GM12864 (cell line): ENCODE results near the gene ICA1.
"Not testable (repeated sequence)": the region's sequence is repeated elsewhere in the genome, so short reads cannot be mapped to it uniquely, and the experiment has no call there.

Experiments used
- DNase-seq: peaks from one replicate; pipeline ENCODE4 v3.0.0-alpha.2; 2011; ENCODE audit warnings: low read depth
- H3K4me3 ChIP-seq: 2 replicates; pipeline ENCODE4 v1.5.1; 2011; ENCODE audit warnings: mild to moderate bottlenecking, low read depth, low read length, control low read depth
- CTCF ChIP-seq: IDR thresholded peaks from 2 replicates; pipeline ENCODE4 v1.5.1; 2011; ENCODE audit warnings: low read depth, mild to moderate bottlenecking, moderate library complexity, low read length, control low read depth, inconsistent platforms; ENCODE audit errors: missing control alignments

Gene ICA1

GRCh38 chr7:8063706-8064297 lies 198.2 kb downstream of the ICA1 start:
- TF ChIP-seq CTCF = no peak
- H3K4me3 ChIP-seq = no peak overlapping the region
- DNase-seq = no peak

- H3K4me3 ChIP-seq, DNase-seq: not testable (repeated sequence)
Observed at GRCh38 chr7:8063300-8063699, 198.7 kb downstream of the ICA1 start.
